Measurements from ENCODE around the gene ASXL1.
"Not testable (repeated sequence)": the region's sequence is repeated elsewhere in the genome, so short reads cannot be mapped to it uniquely, and the experiment has no call there.

Gene ASXL1

GRCh38 chr20:32383441-32383840, 25.3 kb downstream of the ASXL1 start:
- H3K9me3 ChIP-seq; H3K4me3 ChIP-seq; H3K27me3 ChIP-seq (ENCODE audit: low read depth); DNase-seq (ENCODE audit: low spot score in 2 of 2); H3K4me1 ChIP-seq; in situ Hi-C loops (cut with MboI; ENCODE audit: low sequenced_read_pairs); H3K36me3 ChIP-seq (replicated peaks): not testable (repeated sequence)

GRCh38 chr20:32385541-32385940, 27.4 kb downstream of the ASXL1 start:
- in situ Hi-C loops (cut with MboI; ENCODE audit: low sequenced_read_pairs), result no loop called here
- no peak for DNase-seq (ENCODE audit: low spot score in 2 of 2)

GRCh38 chr20:32386091-32386490, 28.0 kb downstream of the ASXL1 start:
- H3K4me3 ChIP-seq, result no peak overlapping the region
- H3K27me3 ChIP-seq (ENCODE audit: low read depth), result no peaks in the 10 kb centered on the region
- H3K4me1 ChIP-seq, result no peaks in the 10 kb centered on the region
- in situ Hi-C loops (cut with MboI; ENCODE audit: low sequenced_read_pairs), result no loop called here
- DNase-seq (ENCODE audit: low spot score in 2 of 2), result no peak
- no peaks in the 10 kb centered on the region for H3K9me3 ChIP-seq
- H3K36me3 ChIP-seq (replicated peaks), result peaks cover 2% of the 10 kb centered on the region

More at GRCh38 chr20:32385541-32385940, 27.4 kb downstream of the ASXL1 start:
- Histone ChIP-seq H3K36me3 (replicated peaks) (no peaks in the 10 kb centered on the region; the same call in none of the 2 replicates), H3K27me3 (ENCODE audit: low read depth) (no peaks in the 10 kb centered on the region), H3K4me1 (no peaks in the 10 kb centered on the region), H3K9me3 (no peaks in the 10 kb centered on the region), H3K4me3 (no peak overlapping the region)

GRCh38 chr20:32387252-32387651, 29.1 kb downstream of the ASXL1 start:
- Histone ChIP-seq H3K36me3 (replicated peaks) (peaks cover 4% of the 10 kb centered on the region), H3K4me1 (no peaks in the 10 kb centered on the region), H3K4me3 (no peak overlapping the region), H3K9me3 (no peaks in the 10 kb centered on the region), H3K27me3 (ENCODE audit: low read depth) (no peaks in the 10 kb centered on the region)
- in situ Hi-C loops (cut with MboI; ENCODE audit: low sequenced_read_pairs), result no loop called here
- no peak for DNase-seq (ENCODE audit: low spot score in 2 of 2)

- no peaks in the 10 kb centered on the region for H3K4me1 ChIP-seq
- in situ Hi-C loops (cut with MboI; ENCODE audit: low sequenced_read_pairs), result no loop called here
- H3K27me3 ChIP-seq (ENCODE audit: low read depth), result no peaks in the 10 kb centered on the region
- no peaks in the 10 kb centered on the region for H3K9me3 ChIP-seq
- H3K36me3 ChIP-seq (replicated peaks), result peaks cover 4% of the 10 kb centered on the region
- H3K4me3 ChIP-seq, result no peak overlapping the region
- DNase-seq (ENCODE audit: low spot score in 2 of 2), result no peak
Measured at GRCh38 chr20:32391003-32391402, 32.9 kb downstream of the ASXL1 start.

GRCh38 chr20:32395066-32395465, 36.9 kb downstream of the ASXL1 start:
- H3K36me3 ChIP-seq (replicated peaks), result peaks cover 4% of the 10 kb centered on the region
- no peaks in the 10 kb centered on the region for H3K9me3 ChIP-seq
- no peaks in the 10 kb centered on the region for H3K27me3 ChIP-seq (ENCODE audit: low read depth)
- H3K4me3 ChIP-seq, result no peak overlapping the region
- in situ Hi-C loops (cut with MboI; ENCODE audit: low sequenced_read_pairs), result no loop called here
- H3K4me1 ChIP-seq, result no peaks in the 10 kb centered on the region; the same call in 1 of the 2 replicates
- DNase-seq (ENCODE audit: low spot score in 2 of 2), result no peak

- H3K4me3 ChIP-seq, result no peak overlapping the region
- in situ Hi-C loops (cut with MboI; ENCODE audit: low sequenced_read_pairs), result no loop called here
- no peaks in the 10 kb centered on the region for H3K27me3 ChIP-seq (ENCODE audit: low read depth)
- no peaks in the 10 kb centered on the region; the same call in 1 of the 2 replicates for H3K4me1 ChIP-seq
- H3K36me3 ChIP-seq (replicated peaks), result no peaks in the 10 kb centered on the region; the same call in 1 of the 2 replicates
- no peak for DNase-seq (ENCODE audit: low spot score in 2 of 2)
- H3K9me3 ChIP-seq, result no peaks in the 10 kb centered on the region
Measured at GRCh38 chr20:32396646-32397160, 38.6 kb downstream of the ASXL1 start.

GRCh38 chr20:32397567-32398084, 39.5 kb downstream of the ASXL1 start:
- no peak for DNase-seq (ENCODE audit: low spot score in 2 of 2)
- Histone ChIP-seq H3K4me1 (peaks cover 5% of the 10 kb centered on the region), H3K9me3 (no peaks in the 10 kb centered on the region), H3K36me3 (replicated peaks) (no peaks in the 10 kb centered on the region; the same call in 1 of the 2 replicates), H3K27me3 (ENCODE audit: low read depth) (no peaks in the 10 kb centered on the region), H3K4me3 (no peak overlapping the region)
- in situ Hi-C loops (cut with MboI; ENCODE audit: low sequenced_read_pairs), result no loop called here

- H3K4me3 ChIP-seq, result no peak overlapping the region
- H3K27me3 ChIP-seq (ENCODE audit: low read depth), result no peaks in the 10 kb centered on the region
- no peaks in the 10 kb centered on the region for H3K9me3 ChIP-seq
- peaks cover 6% of the 10 kb centered on the region for H3K4me1 ChIP-seq
- in situ Hi-C loops (cut with MboI; ENCODE audit: low sequenced_read_pairs), result no loop called here
- H3K36me3 ChIP-seq (replicated peaks), result no peaks in the 10 kb centered on the region; the same call in none of the 2 replicates
- no peak for DNase-seq (ENCODE audit: low spot score in 2 of 2)
Measured at GRCh38 chr20:32400476-32400875, 42.3 kb downstream of the ASXL1 start.

- in situ Hi-C loops (cut with MboI; ENCODE audit: low sequenced_read_pairs), result no loop called here
- H3K27me3 ChIP-seq (ENCODE audit: low read depth), result no peaks in the 10 kb centered on the region
- H3K36me3 ChIP-seq (replicated peaks), result peaks cover 4% of the 10 kb centered on the region; the same call in 1 of the 2 replicates
Measured at GRCh38 chr20:32404017-32404416, 45.9 kb downstream of the ASXL1 start.

GRCh38 chr20:32406701-32407100, 48.6 kb downstream of the ASXL1 start:
- Histone ChIP-seq H3K9me3 (no peaks in the 10 kb centered on the region), H3K4me3 (no peak overlapping the region), H3K4me1 (peaks cover 6% of the 10 kb centered on the region; the same call in 1 of the 2 replicates), H3K36me3 (replicated peaks) (peaks cover 4% of the 10 kb centered on the region; the same call in 1 of the 2 replicates), H3K27me3 (ENCODE audit: low read depth) (no peaks in the 10 kb centered on the region)
- DNase-seq (ENCODE audit: low spot score in 2 of 2), result no peak
- in situ Hi-C loops (cut with MboI; ENCODE audit: low sequenced_read_pairs), result no loop called here

More at GRCh38 chr20:32404017-32404416, 45.9 kb downstream of the ASXL1 start:
- DNase-seq (ENCODE audit: low spot score in 2 of 2), result no peak
- H3K4me3 ChIP-seq, result no peak overlapping the region
- H3K4me1 ChIP-seq, result peaks cover 6% of the 10 kb centered on the region; the same call in 1 of the 2 replicates
- H3K9me3 ChIP-seq, result no peaks in the 10 kb centered on the region

- in situ Hi-C loops (cut with MboI; ENCODE audit: low sequenced_read_pairs); H3K4me1 ChIP-seq; H3K9me3 ChIP-seq; H3K36me3 ChIP-seq (replicated peaks); H3K4me3 ChIP-seq; DNase-seq (ENCODE audit: low spot score in 2 of 2); H3K27me3 ChIP-seq (ENCODE audit: low read depth): not testable (repeated sequence)
Measured at GRCh38 chr20:32407131-32407750, 49.1 kb downstream of the ASXL1 start.

GRCh38 chr20:32411955-32412706, 54.0 kb downstream of the ASXL1 start:
- peaks cover 3% of the 10 kb centered on the region for H3K4me1 ChIP-seq
- no peaks in the 10 kb centered on the region for H3K9me3 ChIP-seq
- DNase-seq (ENCODE audit: low spot score in 2 of 2), result no peak
- in situ Hi-C loops (cut with MboI; ENCODE audit: low sequenced_read_pairs), result no loop called here
- no peaks in the 10 kb centered on the region for H3K27me3 ChIP-seq (ENCODE audit: low read depth)
- no peak overlapping the region for H3K4me3 ChIP-seq
- H3K36me3 ChIP-seq (replicated peaks), result peaks cover 4% of the 10 kb centered on the region; the same call in 1 of the 2 replicates

GRCh38 chr20:32415494-32415893, 57.4 kb downstream of the ASXL1 start:
- H3K4me3 ChIP-seq, result no peak overlapping the region
- DNase-seq (ENCODE audit: low spot score in 2 of 2), result no peak
- H3K36me3 ChIP-seq (replicated peaks), result no peaks in the 10 kb centered on the region; the same call in 1 of the 2 replicates
- in situ Hi-C loops (cut with MboI; ENCODE audit: low sequenced_read_pairs), result no loop called here
- H3K4me1 ChIP-seq, result peaks cover 4% of the 10 kb centered on the region
- no peaks in the 10 kb centered on the region for H3K9me3 ChIP-seq
- H3K27me3 ChIP-seq (ENCODE audit: low read depth), result no peaks in the 10 kb centered on the region
